Hematopoietic multipotent progenitor cell (in vitro differentiated cells): ENCODE data around the gene NEK4. TPM values are rescaled to one million over a fixed set of nuclear protein-coding genes. Genes with fewer than 3 reads are reported as not detected.
A peak's percentile ranks its signal among the peaks of the same experiment; 100 is the strongest.
"Not testable (repeated sequence)": the region's sequence is repeated elsewhere in the genome, so short reads cannot be mapped to it uniquely, and the experiment has no call there.

Experiments used
- DNase-seq, 3 donors: peaks; one replicate each; pipeline ENCODE4 v3.0.0-alpha.2; 2011 to 2015; ENCODE audit warnings: low read depth in 2 of 3, low spot score in 2 of 3
- small RNA-seq: library from RNA; depleted of rRNA; stranded (forward); fragments of <200 nt; gene quantifications from one replicate; pipeline ENCODE3, GENCODE V24; 2012
- total RNA-seq: library from RNA; depleted of rRNA; stranded (reverse); fragments of >200 nt; gene quantifications from one replicate; pipeline ENCODE4 v1.2.3, GENCODE V29; 2012

NEK4 gene
- total RNA-seq, 1 donor, result 12.1 TPM

- no peak for DNase-seq
Measured at GRCh38 chr3:52679811-52680210, 90.9 kb downstream of the NEK4 start.

DNA sequence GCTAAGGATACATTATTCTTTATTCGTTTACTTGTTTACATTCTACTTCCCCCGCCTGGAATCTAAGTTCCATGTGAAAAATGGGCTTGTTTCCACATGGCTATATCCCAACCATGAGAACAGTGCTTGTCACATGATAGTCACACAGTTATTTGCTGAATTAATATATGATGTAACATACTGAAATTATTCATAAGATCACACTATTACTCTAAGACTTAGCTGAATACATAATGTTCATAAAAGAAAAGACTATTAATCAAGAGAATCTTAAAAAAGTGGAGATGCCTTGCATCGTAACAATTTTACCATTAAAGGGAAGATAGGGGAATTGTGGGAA, 91.6 kb downstream of the NEK4 start:
- no peak for DNase-seq

DNA sequence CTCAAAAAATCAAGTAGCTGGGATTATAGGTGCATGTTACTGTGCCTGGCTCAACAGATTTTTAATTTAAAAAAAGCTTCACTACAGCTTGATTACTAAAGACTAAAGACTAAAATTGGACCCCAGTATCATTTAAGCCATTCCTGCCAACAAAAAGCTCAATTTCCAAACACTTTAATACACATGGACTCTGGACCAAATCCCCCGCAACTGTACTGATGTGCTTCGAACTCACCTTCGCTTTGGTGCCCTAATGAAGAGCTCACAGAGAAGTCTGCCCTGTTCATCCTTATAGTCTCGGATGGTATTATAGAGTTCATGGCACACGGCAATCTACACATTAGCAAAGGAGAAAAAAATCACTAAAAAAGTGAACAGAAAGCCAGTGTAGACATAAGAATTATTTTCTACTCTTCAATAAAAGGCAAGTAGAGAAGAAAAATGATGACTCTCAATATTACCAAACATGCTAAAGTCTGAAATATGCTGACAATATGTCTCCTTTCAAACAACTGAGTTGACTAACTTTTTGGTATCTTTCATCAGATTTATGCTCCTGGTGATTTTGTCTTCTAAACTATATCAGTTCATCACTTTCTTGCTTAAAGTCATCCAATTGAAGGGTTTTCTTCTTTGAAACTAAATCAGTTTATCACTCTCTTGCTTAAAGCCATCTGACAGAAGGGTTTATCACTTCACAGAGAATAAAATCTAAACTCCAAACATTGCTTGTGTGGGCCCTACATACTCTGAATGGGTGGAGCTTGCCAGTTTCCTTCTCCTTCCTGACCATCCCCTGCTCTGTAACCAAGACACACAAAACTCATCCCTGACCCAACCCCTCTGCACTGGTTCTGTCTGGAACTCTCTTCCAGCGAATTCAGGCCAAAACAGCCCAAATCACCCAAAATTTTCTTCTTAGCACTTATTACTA, 92.2 kb downstream of the NEK4 start:
- DNase-seq, result no peak

DNA sequence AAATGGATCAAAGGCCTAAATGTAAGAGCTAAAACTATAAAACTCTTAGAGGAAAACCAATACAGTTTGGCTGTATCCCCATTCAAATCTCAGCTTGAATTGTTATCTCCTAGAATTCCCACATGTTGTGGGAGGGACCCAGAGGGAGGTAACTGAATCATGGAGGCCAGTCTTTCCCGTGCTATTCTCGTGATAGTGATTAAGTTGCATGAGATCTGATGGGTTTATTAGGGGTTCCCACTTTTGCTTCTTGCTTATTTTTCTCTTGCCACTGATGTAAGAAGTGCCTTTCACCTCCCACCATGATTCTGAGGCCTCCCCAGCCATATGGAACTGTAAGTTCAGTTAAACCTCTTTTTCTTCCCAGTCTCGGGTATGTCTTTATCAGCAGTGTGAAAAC, 94.5 kb downstream of the NEK4 start:
- not testable (repeated sequence) for DNase-seq

GRCh38 chr3:52671676-52672075, 99.1 kb downstream of the NEK4 start:
- DNase-seq, result no peak

- DNase-seq, result peak in 2 of 3 donors; percentile 45 to 74
Measured at GRCh38 chr3:52670621-52671521, 99.9 kb downstream of the NEK4 start.

GRCh38 chr3:52663098-52663497, 107.6 kb downstream of the NEK4 start:
- no peak for DNase-seq

- DNase-seq, result no peak
Measured at GRCh38 chr3:52660046-52660445, 110.7 kb downstream of the NEK4 start.

Small RNAs within 50 kb of the gene (small RNA-seq; reads per million reads assigned to genes)
- gene AC006254.2 (not detected), gene RF00569 (2,979 reads per million, percentile 99 among the genes with 10 or more reads in this experiment), gene RF01183 (not detected), gene SNORD19 (not detected), gene SNORD19B (not detected), gene SNORD69 (883 reads per million, percentile 99 among the genes with 10 or more reads in this experiment)

Other genes starting within 250 kb of the NEK4 start
- 40.4 TPM for gene NT5DC2, start 237.1 kb downstream of the NEK4 start, total RNA-seq
- 1.9 TPM for gene UQCC5, start 234.3 kb downstream of the NEK4 start, total RNA-seq
- gene PBRM1, start 85.0 kb downstream of the NEK4 start, total RNA-seq, result 63.3 TPM
- gene GNL3, start 84.9 kb downstream of the NEK4 start, total RNA-seq, result 22.6 TPM
- gene GLT8D1, start 65.1 kb downstream of the NEK4 start, total RNA-seq, result 31.0 TPM
- gene SPCS1, start 64.8 kb downstream of the NEK4 start, total RNA-seq, result 44.7 TPM
- gene ITIH1, start 6.7 kb upstream of the NEK4 start, total RNA-seq, result under 0.01 TPM
- gene ITIH3, start 23.9 kb upstream of the NEK4 start, total RNA-seq, result not detected
- gene ITIH4, start 59.7 kb upstream of the NEK4 start, total RNA-seq, result 7.5 TPM
- 0.27 TPM for gene MUSTN1, start 64.1 kb upstream of the NEK4 start, total RNA-seq
- gene STIMATE, start 126.6 kb upstream of the NEK4 start, total RNA-seq, result 13.2 TPM